GM23338 (cell line): ENCODE results near the gene SUSD2. TPM values are rescaled to one million over a fixed set of nuclear protein-coding genes. Genes with fewer than 3 reads are reported as not detected.

Experiments used
- ATAC-seq: fragments of 200-7000 bp; cut with Tn5 transposase; 3 replicates; pipeline ENCODE4 v1.9.1; 2020
- DNase-seq: peaks from one replicate; pipeline ENCODE4 v3.0.0-alpha.2; 2015; ENCODE audit warnings: low spot score
- H2AFZ ChIP-seq: fragments of 200-600 bp; sonication (generic); 2 replicates; pipeline ENCODE4 v1.8.0; 2016; ENCODE audit warnings: antibody characterized with exemption, mild to moderate bottlenecking, moderate library complexity
- H3F3A ChIP-seq: fragments of 200-600 bp; sonication (generic); replicated peaks from 2 replicates; pipeline ENCODE4 v1.8.0; 2017; ENCODE audit warnings: antibody characterized with exemption, mixed run types, low read depth
- H3K27ac ChIP-seq: fragments of 200-600 bp; sonication (generic); 2 replicates; pipeline ENCODE4 v1.6.1; 2016; ENCODE audit warnings: low read depth
- H3K27me3 ChIP-seq: fragments of 200-600 bp; sonication (generic); 2 replicates; pipeline ENCODE4 v1.8.0; 2016; ENCODE audit warnings: mild to moderate bottlenecking, mixed run types, moderate library complexity; ENCODE audit not compliant: insufficient read depth
- H3K36me3 ChIP-seq: fragments of 200-600 bp; sonication (generic); 2 replicates; pipeline ENCODE4 v1.8.0; 2016; ENCODE audit warnings: mild to moderate bottlenecking; ENCODE audit not compliant: insufficient read depth
- H3K4me1 ChIP-seq: fragments of 200-600 bp; sonication (generic); 2 replicates; pipeline ENCODE4 v1.8.0; 2016; ENCODE audit warnings: mild to moderate bottlenecking, moderate library complexity; ENCODE audit not compliant: insufficient read depth
- H3K4me2 ChIP-seq: fragments of 200-600 bp; sonication (generic); 2 replicates; pipeline ENCODE4 v1.7.1; 2017; ENCODE audit warnings: mixed run types
- H3K4me3 ChIP-seq: fragments of 200-600 bp; sonication (generic); 2 replicates; pipeline ENCODE4 v1.6.1; 2016; ENCODE audit warnings: mixed run types
- H3K79me2 ChIP-seq: fragments of 200-600 bp; sonication (generic); replicated peaks from 2 replicates; pipeline ENCODE4 v1.8.0; 2017; ENCODE audit warnings: mild to moderate bottlenecking; ENCODE audit not compliant: insufficient read depth
- H3K9me2 ChIP-seq: fragments of 200-600 bp; sonication (generic); 2 replicates; pipeline ENCODE4 v1.8.0; 2017; ENCODE audit not compliant: insufficient read depth
- H4K20me1 ChIP-seq: fragments of 200-600 bp; sonication (generic); replicated peaks from 2 replicates; pipeline ENCODE4 v1.8.0; 2017; ENCODE audit warnings: mild to moderate bottlenecking; ENCODE audit not compliant: insufficient read depth
- H3K27ac Mint-ChIP-seq: 2 replicates; pipeline ENCODE4 v1.8.0; 2020; ENCODE audit warnings: inconsistent platforms, mild to moderate bottlenecking, moderate library complexity, mixed read lengths
- H3K27me3 Mint-ChIP-seq: 3 replicates; pipeline ENCODE4 v1.8.0; 2022; ENCODE audit warnings: low read depth, mild to moderate bottlenecking, moderate library complexity, mixed read lengths, inconsistent platforms; ENCODE audit not compliant: insufficient read depth, poor library complexity
- H3K36me3 Mint-ChIP-seq: 3 replicates; pipeline ENCODE4 v1.8.0; 2021; ENCODE audit warnings: low read depth, mild to moderate bottlenecking, inconsistent platforms, moderate library complexity, mixed read lengths
- H3K4me1 Mint-ChIP-seq: 3 replicates; pipeline ENCODE4 v1.8.0; 2020; ENCODE audit warnings: mild to moderate bottlenecking, inconsistent platforms, mixed read lengths
- H3K4me3 Mint-ChIP-seq: 3 replicates; pipeline ENCODE4 v1.8.0; 2021; ENCODE audit warnings: moderate library complexity, mild to moderate bottlenecking, inconsistent platforms, mixed read lengths
- H3K9me3 Mint-ChIP-seq: 3 replicates; pipeline ENCODE4 v1.8.0; 2020; ENCODE audit warnings: moderate library complexity, mild to moderate bottlenecking, inconsistent platforms, mixed read lengths
- ETS1 ChIP-seq: IDR thresholded peaks from 2 replicates; pipeline ENCODE4 v1.6.1; 2016; ENCODE audit warnings: antibody characterized with exemption
- polyA plus RNA-seq: library from polyadenylated mRNA; unstranded; fragments of >200 nt; fragmentation: Nextera tagmentation; extraction: Ambion mirVana; gene quantifications from 2 replicates; pipeline ENCODE4 v1.2.1, GENCODE V29; 2016
- total RNA-seq: library from RNA; depleted of rRNA; stranded (reverse); fragments of >200 nt; shearing (Covaris generic); gene quantifications from 2 replicates; pipeline ENCODE4 v1.2.3, GENCODE V29; 2014
- TF ChIP-seq, protein P1 (sequence below), 2 experiments: fragments of 200-600 bp in 1 of 2; sonication (generic) in 1 of 2; conservative IDR thresholded peaks; 2 replicates each; pipeline versions ENCODE4 v1.5.1 to v1.6.1; 2016 to 2017; ENCODE audit warnings: antibody characterized with exemption in 2 of 2, low read depth in 2 of 2, mild to moderate bottlenecking in 2 of 2, moderate library complexity in 1 of 2
- TF ChIP-seq, protein P2 (sequence below): fragments of 250-450 bp; sonication (Bioruptor Pico); IDR thresholded peaks from 2 replicates; pipeline ENCODE4 v1.5.0; 2020; ENCODE audit warnings: mild to moderate bottlenecking, moderate library complexity

Gene SUSD2
- total and polyA plus RNA-seq, 2 experiments from 2014 or later, result 0.74 to 2.1 TPM

- H3K4me1 Mint-ChIP-seq, result peaks cover 12% of the 10 kb centered on the region; the same call in 2 of the 3 replicates
- no peaks in the 10 kb centered on the region for H3K27me3 ChIP-seq
- no peaks in the 10 kb centered on the region for H3F3A ChIP-seq
- TF ChIP-seq, protein P1, sequence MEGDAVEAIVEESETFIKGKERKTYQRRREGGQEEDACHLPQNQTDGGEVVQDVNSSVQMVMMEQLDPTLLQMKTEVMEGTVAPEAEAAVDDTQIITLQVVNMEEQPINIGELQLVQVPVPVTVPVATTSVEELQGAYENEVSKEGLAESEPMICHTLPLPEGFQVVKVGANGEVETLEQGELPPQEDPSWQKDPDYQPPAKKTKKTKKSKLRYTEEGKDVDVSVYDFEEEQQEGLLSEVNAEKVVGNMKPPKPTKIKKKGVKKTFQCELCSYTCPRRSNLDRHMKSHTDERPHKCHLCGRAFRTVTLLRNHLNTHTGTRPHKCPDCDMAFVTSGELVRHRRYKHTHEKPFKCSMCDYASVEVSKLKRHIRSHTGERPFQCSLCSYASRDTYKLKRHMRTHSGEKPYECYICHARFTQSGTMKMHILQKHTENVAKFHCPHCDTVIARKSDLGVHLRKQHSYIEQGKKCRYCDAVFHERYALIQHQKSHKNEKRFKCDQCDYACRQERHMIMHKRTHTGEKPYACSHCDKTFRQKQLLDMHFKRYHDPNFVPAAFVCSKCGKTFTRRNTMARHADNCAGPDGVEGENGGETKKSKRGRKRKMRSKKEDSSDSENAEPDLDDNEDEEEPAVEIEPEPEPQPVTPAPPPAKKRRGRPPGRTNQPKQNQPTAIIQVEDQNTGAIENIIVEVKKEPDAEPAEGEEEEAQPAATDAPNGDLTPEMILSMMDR (conservative IDR thresholded peaks at IDR 0.05; ENCODE audit: low read depth in 2 of 2), result peak; percentile 64 to 70
- TF ChIP-seq ETS1, result no peak
- TF ChIP-seq, protein P2, sequence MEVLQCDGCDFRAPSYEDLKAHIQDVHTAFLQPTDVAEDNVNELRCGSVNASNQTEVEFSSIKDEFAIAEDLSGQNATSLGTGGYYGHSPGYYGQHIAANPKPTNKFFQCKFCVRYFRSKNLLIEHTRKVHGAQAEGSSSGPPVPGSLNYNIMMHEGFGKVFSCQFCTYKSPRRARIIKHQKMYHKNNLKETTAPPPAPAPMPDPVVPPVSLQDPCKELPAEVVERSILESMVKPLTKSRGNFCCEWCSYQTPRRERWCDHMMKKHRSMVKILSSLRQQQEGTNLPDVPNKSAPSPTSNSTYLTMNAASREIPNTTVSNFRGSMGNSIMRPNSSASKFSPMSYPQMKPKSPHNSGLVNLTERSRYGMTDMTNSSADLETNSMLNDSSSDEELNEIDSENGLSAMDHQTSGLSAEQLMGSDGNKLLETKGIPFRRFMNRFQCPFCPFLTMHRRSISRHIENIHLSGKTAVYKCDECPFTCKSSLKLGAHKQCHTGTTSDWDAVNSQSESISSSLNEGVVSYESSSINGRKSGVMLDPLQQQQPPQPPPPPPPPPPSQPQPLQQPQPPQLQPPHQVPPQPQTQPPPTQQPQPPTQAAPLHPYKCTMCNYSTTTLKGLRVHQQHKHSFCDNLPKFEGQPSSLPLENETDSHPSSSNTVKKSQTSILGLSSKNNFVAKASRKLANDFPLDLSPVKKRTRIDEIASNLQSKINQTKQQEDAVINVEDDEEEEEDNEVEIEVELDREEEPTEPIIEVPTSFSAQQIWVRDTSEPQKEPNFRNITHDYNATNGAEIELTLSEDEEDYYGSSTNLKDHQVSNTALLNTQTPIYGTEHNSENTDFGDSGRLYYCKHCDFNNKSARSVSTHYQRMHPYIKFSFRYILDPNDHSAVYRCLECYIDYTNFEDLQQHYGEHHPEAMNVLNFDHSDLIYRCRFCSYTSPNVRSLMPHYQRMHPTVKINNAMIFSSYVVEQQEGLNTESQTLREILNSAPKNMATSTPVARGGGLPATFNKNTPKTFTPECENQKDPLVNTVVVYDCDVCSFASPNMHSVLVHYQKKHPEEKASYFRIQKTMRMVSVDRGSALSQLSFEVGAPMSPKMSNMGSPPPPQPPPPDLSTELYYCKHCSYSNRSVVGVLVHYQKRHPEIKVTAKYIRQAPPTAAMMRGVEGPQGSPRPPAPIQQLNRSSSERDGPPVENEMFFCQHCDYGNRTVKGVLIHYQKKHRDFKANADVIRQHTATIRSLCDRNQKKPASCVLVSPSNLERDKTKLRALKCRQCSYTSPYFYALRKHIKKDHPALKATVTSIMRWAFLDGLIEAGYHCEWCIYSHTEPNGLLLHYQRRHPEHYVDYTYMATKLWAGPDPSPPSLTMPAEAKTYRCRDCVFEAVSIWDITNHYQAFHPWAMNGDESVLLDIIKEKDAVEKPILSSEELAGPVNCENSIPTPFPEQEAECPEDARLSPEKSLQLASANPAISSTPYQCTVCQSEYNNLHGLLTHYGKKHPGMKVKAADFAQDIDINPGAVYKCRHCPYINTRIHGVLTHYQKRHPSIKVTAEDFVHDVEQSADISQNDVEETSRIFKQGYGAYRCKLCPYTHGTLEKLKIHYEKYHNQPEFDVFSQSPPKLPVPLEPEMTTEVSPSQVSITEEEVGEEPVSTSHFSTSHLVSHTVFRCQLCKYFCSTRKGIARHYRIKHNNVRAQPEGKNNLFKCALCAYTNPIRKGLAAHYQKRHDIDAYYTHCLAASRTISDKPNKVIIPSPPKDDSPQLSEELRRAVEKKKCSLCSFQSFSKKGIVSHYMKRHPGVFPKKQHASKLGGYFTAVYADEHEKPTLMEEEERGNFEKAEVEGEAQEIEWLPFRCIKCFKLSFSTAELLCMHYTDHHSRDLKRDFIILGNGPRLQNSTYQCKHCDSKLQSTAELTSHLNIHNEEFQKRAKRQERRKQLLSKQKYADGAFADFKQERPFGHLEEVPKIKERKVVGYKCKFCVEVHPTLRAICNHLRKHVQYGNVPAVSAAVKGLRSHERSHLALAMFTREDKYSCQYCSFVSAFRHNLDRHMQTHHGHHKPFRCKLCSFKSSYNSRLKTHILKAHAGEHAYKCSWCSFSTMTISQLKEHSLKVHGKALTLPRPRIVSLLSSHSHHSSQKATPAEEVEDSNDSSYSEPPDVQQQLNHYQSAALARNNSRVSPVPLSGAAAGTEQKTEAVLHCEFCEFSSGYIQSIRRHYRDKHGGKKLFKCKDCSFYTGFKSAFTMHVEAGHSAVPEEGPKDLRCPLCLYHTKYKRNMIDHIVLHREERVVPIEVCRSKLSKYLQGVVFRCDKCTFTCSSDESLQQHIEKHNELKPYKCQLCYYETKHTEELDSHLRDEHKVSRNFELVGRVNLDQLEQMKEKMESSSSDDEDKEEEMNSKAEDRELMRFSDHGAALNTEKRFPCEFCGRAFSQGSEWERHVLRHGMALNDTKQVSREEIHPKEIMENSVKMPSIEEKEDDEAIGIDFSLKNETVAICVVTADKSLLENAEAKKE, result no peak
- H3K27me3 Mint-ChIP-seq, result peaks cover 15% of the 10 kb centered on the region
- H3K4me2 ChIP-seq, result no peak overlapping the region
- no peak overlapping the region for H3K27ac ChIP-seq
- H3K4me3 Mint-ChIP-seq, result no peak overlapping the region
- DNase-seq, result peak; percentile 76
- no peak overlapping the region for H3K27ac Mint-ChIP-seq
- no peaks in the 10 kb centered on the region for H3K79me2 ChIP-seq
- no peaks in the 10 kb centered on the region for H3K9me3 Mint-ChIP-seq
- H3K9me2 ChIP-seq, result no peaks in the 10 kb centered on the region
- no peaks in the 10 kb centered on the region for H3K36me3 ChIP-seq
- no peaks in the 10 kb centered on the region for H4K20me1 ChIP-seq
- peaks cover 7% of the 10 kb centered on the region; the same call in 1 of the 2 replicates for H3K4me1 ChIP-seq
- H2AFZ ChIP-seq, result no peak overlapping the region
- ATAC-seq, result peak; percentile 38
- H3K4me3 ChIP-seq, result no peak overlapping the region
- peaks cover 6% of the 10 kb centered on the region; the same call in 2 of the 3 replicates for H3K36me3 Mint-ChIP-seq
These were observed 2.5 kb upstream of the SUSD2 start for GRCh38 chr22:24178502-24179440.
